GM21619 (cell line): Measurements from ENCODE around the gene GPR157.

Experiments used
- ATAC-seq: cut with Tn5 transposase; IDR thresholded peaks from one replicate; pipeline ENCODE4 v1.9.1; 2021; ENCODE audit not compliant: unreplicated experiment

Gene GPR157

DNA sequence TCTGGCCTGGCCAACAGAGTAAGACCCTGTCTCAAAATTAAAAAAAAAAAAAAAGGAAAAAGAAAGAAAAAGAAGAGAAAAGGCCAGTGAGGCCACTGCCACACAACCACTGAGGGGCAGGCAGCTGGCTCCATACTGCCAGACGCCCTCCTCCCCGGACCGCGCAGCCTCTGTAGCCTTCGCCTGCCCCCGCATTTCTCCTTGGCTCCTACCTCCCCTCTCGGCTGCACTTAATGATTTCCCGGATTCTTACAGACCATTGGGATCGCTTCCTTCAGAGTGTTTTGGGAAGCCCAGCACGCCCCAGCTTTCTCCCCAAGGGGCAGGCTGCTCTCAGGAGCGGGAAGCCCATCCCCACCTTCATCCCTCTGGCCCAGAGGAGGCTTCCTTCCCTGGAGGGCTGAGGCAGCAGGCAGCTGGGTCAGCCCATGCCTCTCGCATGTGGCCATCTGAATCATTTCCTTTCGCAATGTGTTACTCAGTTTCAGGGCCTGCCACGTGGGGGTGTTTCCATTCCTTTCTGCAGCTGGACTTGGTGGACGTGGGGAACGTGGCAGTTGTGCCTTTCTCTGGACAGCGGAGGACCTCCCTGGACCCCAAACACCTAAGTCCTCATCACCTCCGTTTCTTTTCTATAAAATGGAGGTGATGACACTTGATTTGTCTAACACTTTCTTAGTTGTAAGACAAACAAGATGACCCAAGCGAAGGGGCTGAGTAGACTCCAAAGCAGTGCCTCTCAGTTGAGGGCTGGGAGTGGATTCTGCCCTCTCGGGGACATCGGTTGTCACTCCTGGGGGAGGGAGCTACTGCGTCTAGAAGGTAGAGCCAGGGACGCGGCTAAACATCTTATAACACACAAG lies 61.7 kb downstream of the GPR157 start:
- no peak for ATAC-seq

DNA sequence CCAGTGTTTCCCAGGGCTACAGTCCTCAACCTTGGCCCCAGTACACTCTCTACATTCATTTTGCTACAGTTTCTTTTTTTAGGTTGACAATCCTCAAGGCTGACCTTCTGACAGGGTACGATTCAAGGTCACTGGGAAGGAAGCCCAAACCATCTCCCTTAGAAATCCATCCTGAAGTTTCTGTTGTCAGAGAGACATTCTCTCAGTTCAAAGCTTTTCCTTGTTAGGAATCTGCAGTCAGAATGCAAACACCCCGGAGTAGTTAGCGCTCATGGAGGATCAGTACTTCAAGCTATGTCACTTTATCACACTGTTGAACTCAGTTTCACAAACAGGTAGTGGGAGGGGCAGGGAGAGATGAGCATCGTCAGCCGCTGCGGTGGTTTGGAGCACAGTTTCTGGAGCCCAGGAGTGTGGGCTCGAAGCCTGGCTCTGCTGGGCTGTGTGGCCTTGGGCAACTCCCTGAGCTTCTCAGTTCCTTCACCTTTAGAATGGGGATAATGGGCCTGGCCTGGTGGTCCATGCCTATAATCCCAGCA lies 63.6 kb downstream of the GPR157 start:
- no peak for ATAC-seq

DNA sequence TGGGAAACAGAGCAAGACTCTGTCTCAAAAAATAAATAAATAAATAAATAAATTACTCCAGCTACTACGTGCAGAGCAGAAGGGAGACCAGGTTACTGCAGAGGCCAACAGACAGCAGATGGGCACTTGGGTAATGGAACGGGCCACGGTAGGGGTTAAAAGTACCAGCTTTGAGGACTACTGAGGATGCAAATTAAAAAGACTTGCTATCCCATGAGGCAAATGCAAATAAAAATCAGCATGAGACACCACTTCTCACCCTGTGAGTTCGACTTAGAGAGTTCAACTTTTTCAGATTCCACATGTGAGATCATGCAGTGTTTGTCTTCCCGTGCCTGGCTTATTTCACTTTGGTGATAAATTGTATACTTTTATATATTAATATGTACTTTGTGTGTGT lies 66.1 kb downstream of the GPR157 start:
- no peak for ATAC-seq

DNA sequence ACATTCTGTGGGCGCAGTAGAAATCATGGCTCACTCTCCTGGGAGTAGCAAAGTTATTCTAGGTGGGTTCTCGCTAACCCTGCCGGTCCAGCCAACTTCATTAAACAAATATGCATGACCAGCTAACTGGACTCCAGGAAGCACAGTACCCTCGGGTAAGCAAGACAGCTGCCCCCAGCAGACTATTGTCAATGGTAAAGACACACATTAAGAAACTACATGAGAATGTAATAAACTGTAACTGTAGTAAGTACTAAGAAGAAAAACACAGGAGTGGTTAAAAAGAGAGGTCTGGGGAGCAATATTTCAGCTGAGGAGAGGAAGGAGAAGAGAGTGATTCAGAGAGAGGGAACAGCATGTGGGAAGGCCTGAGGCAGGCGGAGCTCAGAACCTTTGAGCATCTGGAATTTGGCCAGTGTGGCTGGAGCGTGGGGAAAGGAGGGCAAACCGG lies 66.9 kb downstream of the GPR157 start:
- no peak for ATAC-seq

DNA sequence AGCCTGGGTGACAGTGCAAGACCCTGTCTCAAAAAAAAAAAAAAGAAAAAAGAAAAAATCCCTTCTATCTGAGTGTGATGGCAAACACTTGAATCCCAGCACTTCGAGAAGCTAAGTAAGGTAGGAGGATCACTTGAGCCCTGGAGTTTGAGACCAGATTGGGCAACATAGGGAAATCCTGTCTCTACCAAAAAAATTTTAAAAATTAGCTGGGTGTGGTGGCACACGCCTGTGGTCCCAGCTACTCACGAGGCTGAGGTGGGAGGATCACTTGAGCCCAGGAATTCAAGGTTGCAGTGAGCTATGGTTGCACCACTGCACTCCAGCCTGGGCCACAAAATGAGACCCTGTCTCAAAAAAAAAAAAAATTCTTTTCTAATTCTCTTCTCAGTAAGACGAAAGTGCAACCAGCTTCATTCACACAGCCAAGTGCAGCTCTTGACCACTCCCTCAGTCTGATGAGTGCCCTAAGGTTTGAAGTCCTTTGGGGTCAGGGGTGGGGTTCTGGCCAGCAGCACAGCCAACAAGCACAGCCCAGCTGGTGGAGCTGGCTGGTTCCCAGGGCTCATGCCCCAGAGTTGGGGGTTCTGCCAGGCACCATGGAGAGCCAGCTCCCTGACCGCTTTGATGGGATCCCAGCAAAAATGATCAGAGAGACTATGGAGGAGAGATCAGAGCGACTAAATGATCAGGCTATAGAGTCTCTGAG lies 67.5 kb downstream of the GPR157 start:
- no peak for ATAC-seq

DNA sequence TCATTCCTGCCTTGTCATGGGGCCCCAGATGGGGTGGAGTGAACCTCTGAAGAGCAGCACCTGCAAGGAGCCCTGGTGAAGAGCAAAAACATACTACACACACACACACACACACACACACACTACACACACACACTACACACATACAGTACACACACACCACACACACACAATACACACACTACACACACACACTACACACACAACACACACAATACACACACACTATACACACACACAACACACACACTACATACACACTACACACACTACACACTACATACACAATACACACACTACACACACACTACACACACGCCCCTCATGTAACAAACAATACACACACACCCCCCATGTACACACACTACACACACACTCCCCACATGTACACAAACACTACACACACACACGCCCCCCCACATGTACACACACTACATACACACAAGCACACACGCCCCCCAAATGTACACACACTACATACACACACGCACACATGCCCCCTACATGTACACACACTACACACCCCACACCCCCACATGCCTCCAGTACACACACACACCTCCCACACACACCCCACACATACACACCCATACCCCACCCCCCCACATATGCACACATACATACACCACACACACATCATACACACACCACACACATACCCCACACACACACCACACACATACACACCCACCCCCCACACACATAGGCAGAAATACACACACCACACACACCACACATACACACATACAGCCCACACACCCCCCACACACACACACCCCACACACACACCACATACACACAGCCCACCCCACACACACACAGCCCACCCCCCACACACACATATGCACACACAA lies 68.8 kb downstream of the GPR157 start:
- no peak for ATAC-seq

DNA sequence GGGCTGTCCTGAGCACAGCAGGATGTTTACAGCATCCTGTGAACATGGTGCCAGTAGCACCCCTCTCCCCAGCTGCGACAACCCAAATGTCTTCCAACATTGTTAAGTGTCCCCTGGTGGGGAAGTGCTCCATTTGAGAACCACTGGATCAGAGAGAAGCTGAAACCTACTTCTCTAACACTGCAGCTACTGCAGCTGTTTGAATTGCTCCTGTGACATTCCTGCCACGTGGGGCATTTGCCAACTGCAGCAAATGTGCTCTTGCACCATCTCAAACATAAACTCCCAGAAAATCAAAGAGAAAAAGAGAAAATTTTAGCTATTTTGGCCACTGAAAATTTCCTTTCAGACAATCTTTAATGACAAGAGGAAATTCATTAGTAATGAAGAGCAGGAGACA lies 70.4 kb downstream of the GPR157 start:
- no peak for ATAC-seq

DNA sequence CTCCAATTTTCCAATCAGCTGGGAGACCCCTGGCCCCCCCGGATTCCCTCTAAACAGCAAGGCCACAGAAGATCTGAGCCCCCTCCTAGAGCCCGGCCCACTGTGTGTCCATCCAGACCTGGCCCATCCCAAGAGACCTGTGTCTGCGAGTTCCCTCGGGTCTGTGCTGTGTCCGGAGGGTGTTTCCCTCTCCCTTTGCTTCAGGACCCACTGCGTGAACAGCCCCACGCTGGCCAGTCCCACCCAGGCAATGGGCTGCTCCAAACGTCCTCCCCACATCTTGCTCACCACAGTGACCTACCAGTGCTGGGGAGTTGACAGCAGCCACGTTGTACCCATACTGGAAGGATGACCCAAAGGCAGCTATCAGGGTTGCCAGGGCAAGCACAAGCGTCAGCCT lies 71.1 kb downstream of the GPR157 start:
- ATAC-seq, result no peak

DNA sequence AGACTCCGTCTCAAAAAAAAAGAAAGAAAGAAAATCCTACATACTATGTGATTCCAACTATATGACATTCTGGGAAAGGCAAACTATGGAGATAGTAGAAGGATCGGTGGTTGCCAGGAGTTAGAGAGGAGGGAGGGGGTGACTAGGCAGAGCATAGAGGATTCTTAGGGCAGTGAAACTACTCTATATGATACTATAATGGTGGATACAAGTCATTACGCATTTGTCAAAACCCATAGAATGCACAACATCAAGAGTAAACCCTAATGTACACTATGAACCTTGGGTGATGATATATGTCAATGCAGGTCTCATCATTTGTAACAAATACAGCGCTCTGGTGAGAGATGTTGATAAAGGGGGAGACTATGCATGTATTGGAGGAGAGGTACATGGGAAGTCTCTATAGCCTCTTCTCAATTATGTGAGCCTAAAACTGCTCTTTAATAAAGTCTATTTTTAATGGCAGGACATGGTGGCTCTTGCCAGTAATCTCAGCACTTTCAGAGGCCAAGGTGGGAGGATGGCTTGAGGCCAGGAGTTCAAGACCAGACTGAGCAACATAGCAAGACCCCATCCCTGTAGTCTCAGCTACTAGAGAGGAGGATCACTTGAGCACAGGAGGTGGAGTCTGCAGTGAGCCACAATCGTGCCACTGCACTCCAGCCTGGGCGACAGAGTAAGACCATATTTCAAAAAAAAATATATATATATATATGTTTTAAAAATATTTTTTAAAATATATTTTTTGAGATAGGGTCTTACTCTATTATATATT lies 76.4 kb downstream of the GPR157 start:
- ATAC-seq, result no peak

DNA sequence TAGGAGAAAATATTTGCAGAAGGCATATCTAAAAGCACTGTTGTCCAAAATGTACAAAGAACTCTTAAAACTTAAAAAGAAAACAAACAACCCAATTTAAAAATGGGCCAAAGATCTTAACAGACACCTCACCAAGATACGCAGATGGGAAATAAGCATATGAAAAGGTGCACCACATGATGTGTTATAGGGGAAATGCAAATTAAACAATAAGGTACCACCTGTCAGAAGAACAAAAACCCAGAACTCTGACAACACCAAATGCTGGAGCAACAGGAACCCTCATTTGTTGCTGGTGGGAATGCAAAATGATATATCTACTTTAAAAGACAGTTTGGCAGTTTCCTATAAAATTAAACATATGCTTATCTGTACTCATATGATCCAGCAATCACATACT lies 77.5 kb downstream of the GPR157 start:
- ATAC-seq, result no peak

DNA sequence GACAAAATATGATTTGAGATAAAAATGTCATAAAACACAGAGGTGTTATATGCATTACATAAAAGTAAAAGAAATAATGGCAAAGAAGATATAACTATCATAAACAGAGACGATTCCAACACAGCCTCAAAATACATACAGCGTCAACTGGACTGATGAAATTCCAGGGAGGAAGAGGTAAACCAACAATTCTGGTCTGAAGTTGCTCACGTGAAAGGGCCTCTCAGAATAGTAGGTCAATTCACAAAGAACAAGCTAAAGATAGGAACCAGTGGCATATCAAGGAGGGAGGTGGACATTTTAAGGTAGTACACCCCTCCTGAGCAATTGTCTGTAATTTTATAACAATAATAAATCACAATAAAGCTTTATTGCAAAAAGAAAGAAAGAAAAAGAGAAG lies 78.1 kb downstream of the GPR157 start:
- no peak for ATAC-seq
